NOMO-1 treated with DMSO at 0.1 percent for 48 hours (cell line): ENCODE data around the gene ATAD5.
A peak's percentile ranks its signal among the peaks of the same experiment; 100 is the strongest.

Experiments used
- DNase-seq: peaks from one replicate; lab custom pipeline; 2025; ENCODE audit not compliant: unreplicated experiment; lab: John Stamatoyannopoulos, UW

Gene ATAD5

DNA sequence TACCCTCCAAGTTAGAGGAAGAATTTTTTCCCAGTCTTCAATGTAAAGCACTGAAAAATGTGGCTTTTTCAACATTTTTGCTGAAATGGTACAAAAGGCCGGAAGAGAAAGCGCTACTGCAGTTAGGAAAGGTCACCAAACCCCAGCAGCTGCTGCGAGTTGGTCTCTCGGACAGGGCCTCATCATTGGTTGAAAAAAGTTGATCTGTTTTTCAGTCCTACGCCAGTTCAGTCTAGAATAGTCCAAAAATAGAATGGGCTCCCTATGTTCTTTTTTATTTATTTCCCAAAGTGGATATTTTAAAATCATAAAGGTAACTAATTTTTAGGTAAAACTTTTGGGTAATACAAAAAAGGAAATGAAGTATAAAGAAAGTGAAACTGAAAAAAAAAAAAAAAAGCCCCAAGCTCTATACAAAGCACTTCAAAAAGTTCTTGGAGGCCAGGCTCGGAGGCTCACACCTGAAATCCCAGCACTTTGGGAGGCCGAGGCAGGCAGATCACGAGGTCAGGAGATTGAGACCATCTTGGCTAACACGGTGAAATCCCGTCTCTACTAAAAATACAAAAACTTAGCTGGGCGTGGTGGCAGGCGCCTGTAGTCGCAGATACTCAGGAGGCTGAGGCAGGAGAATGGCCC, 107.4 kb downstream of the ATAD5 start:
- peak; percentile 74 for DNase-seq

DNA sequence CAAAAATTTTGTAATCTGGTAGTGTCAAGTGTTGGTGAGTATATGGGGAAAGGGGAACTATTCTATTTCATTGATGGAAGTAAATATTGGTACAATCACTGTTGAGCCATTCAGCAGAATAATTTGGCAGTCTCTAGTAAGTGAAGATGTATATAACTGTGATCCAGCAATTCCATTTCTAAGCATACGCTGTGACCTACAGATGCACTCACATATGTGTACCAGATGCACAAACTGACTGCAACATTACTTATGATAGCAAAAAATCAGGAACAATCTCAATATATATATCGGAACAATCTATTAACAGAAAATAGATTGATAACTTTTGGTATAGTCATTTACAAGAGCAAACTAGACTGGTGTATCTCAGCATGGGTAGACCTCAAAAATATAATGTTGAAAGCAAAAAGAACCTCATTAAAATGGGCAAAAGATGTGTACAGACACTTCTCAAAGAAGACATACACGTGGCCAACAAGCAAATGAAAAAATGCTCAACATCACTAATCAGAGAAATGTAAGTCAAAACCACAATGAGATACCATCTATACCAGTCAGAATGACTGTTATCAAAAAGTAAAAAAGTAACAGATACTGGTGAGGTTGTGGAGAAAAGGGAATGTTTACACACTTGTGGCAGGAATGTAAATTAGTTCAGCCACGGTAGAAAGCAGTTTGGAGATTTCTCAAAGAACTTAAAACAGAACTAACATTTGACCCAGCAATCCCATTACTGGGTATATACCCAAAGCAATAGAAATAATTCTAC, 110.7 kb downstream of the ATAD5 start:
- no peak for DNase-seq
